ENCODE data around the gene WDTC1.

GRCh38 chr1:27269276-27269675 lies 34.8 kb downstream of the WDTC1 start:
- TF ChIP-seq CTCF (IDR thresholded peaks at IDR 0.05) (no peak), POLR2A (IDR thresholded peaks at IDR 0.05) (no peak)
